Fibroblast of skin of right biceps (primary cell): Measurements from ENCODE around the gene IFT27.
"Not testable (repeated sequence)": the region's sequence is repeated elsewhere in the genome, so short reads cannot be mapped to it uniquely, and the experiment has no call there.

Experiments used
- DNase-seq: peaks from one replicate; pipeline ENCODE4 v3.0.0-alpha.2; 2013

IFT27 gene

DNA sequence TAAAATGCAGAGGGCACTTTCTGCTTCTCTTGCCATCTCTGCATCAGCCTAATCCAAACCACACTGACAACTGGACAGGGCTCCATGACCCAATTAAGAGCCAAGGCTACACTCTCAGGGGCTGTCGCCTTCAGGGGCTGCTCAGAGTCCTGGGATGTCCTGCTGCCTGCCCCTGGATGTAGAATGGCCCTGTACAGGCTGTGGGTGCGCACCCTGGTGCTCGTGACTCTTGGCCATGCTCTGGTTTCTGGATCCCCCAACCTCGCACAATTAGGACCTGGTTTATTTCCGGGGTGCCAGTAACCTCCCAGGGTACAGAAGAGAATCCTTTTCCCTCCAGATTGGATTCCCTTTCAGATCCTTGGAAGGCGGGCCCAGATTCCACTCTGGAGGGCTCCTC, 11.3 kb downstream of the IFT27 start:
- DNase-seq, result no peak

DNA sequence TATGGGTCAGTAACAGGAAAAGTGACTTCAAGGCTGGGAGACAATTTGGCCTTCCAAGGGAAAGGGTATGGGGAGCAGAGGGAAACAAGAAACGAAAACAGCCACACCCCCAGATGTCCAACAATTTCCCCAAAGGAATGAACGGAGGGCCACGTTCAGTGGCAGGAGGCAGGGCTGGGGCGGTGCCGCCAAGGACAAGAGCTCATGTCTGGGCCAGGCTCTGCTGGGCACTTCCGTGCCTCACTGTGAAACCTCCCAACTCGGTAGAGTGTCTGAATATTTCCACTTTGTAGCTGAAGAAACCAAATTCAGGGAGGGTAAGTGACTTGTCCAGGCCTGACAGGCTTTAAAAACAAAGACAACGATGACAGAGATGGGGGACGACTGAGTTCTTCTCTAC, 11.9 kb downstream of the IFT27 start:
- no peak for DNase-seq

DNA sequence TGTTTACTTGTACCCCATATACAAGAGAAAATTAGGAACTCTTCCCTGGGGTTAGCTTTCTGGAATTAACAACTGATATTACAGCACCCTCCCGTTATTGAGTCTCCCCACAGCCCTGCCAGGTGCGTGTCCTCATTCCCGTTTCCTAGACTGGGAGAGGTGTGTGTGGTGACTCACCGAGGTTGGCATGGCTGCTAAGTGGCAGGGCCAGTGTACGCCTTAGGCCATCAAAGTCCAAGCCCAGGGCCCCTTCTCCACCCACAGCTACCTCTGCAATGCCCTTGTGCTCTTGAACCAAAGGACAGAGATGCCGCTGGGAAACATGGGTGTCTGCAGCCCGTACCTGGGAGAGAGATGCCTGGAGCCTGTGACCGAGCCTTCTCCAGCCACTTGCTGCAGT, 12.3 kb downstream of the IFT27 start:
- DNase-seq, result no peak

DNA sequence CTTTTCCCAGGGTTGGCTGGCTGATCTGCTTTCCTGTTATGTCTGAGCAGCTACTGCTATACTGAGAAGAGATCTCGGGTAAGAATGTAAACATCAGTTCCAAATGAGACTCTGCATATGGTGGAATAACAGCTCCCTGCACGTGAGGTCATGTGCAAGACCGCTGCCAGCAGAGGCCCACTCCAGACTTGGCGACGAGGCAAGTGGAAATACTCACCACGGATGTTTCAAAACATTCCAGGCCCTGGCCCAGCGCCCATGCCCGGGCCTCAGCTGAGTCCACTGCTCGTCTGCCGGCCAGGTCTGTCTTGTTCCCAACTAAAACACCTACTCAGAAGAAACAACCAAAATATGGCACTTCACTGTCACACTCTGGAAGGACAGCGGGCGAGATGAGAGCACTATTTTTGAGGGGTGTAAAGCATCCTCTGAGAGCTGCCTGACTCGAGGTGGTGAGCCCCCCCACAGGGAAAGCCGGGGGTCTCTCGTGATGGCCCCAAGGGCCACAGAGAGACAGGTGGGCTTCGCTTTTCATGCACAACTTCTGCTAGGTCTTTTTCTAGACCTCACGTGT, 13.1 kb downstream of the IFT27 start:
- no peak for DNase-seq

DNA sequence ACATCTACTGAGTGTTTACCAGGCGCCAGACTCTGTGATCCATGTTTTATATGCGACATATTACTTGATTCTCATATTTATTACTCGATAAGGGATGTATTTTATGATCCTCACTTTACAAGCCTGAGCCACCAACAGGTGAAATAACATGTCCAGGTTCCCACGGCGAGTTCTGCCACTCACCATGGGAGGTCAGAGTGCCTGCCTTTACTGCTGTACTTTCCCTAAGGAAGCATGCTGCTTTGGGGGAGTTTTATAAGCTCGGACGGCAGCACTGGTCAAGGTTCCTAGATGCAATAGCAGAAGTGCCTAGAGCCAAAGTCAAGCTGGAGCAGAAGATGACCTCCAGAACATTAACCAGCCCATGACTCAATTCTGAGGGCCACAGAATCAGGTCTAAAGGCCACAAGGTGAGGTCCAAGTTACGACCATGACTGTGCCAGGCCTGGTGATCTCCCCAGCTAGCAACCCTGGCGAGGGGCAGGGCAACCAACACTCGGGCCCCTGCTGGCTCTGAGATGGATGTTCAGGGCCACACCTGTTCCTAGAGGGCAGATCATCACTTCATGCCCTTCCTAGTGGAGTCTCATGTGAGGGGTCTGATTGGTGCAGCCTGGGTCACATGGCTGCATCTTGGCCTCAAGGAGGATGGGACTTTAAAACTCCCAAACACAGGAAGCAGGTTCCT, 14.2 kb downstream of the IFT27 start:
- no peak for DNase-seq

DNA sequence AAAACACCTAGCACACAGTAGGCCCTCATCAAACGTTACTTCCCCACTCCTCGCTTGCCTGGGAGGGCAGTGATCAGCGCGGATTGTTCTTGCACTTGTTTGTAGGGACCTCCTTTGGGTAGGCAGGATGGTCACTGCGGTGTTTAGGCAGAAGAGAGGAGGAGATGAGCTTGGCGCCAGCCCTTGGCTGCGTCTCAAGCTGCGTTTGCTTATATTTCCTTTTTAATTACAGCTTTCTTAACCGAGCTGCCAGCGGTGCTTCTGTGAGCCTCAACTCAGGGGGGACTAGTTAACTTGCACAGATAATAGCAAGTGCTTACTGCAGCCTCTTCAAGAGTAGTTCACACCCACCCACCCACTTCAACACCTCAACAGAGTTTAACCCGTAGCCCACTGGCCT, 15.1 kb downstream of the IFT27 start:
- DNase-seq, result no peak

DNA sequence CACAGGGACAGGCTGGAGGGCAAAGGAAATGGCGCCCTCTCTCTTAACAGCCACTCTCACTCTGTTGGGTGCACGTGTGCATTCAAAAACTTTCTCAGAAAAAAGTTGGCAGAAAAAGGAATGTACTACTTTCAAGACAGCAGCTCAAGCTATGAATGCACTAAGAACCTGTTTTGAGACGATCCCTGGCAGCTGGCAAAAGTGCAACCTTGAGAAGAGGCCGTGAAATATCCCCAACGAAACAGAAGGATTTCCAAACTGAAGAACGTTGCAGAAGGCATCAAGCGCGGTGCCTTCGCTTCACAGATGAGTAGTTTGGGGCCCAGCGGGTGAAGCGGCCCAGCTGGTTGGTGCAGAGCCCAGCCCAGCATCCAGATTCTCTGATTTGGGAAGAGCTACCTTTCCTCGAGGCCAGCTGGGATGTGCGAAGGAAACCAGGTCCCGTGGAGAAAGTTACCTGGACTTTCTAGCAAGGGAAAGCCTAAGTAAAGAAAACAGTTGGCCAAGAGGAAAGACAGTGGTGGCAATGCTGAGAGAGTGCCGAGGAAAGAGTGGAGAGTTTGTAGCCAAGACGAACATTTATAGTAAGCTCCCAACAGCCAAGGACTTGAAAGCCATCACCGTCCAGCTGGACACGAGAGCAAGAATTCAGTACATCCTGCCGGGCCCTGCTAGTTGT, 16.3 kb downstream of the IFT27 start:
- DNase-seq, result no peak

DNA sequence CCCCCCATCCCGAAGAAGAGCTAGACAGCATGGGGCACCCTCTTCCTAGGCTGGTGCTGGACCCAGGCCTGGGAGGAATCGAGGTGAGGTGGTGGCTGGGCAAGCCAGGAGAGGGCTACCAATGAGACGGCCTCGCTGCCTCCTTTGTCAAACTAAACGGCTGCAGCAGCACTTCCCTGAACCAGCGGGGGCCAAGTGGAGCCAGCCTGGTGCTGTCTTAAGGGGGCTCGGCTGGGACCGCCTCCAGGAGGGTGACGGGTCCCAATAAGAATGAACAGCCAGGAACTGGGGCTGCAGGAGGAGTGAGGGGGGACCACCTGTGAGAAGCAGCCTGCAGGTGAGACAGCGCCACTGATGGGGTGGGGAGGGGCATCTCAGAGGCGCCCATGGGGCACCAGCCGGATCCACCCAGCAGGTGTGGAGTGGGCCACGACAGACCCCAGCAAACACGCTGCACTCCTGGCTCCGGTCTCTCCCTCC, 17.1 kb downstream of the IFT27 start:
- no peak for DNase-seq

DNA sequence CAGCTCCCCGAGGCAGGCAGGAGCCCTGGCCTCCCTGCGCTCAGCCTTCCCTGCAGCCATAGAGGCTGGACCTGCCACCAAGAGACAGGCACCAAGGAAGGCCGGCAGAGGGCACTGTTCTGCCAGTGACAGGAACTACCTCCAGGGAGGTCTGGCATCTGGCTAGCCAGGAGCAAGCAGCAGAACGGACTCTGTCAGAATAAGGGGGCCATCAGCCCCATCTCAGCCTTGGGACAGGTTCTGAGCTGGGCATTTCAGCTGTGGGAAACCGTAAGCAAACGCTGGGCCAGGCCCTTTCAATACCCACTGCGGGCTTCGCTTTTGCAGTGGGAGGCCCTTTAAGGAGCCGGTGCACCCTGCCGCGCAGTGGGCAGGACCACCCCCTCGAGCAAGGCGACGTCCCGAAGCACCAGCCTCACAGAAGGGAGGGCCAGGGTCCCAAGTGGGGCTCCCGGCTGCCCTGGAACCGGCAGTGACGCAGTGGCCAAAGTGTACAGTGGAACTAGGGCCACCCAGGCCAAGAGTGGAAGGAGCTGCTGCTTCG, 18.2 kb downstream of the IFT27 start:
- peak; percentile 59 for DNase-seq

DNA sequence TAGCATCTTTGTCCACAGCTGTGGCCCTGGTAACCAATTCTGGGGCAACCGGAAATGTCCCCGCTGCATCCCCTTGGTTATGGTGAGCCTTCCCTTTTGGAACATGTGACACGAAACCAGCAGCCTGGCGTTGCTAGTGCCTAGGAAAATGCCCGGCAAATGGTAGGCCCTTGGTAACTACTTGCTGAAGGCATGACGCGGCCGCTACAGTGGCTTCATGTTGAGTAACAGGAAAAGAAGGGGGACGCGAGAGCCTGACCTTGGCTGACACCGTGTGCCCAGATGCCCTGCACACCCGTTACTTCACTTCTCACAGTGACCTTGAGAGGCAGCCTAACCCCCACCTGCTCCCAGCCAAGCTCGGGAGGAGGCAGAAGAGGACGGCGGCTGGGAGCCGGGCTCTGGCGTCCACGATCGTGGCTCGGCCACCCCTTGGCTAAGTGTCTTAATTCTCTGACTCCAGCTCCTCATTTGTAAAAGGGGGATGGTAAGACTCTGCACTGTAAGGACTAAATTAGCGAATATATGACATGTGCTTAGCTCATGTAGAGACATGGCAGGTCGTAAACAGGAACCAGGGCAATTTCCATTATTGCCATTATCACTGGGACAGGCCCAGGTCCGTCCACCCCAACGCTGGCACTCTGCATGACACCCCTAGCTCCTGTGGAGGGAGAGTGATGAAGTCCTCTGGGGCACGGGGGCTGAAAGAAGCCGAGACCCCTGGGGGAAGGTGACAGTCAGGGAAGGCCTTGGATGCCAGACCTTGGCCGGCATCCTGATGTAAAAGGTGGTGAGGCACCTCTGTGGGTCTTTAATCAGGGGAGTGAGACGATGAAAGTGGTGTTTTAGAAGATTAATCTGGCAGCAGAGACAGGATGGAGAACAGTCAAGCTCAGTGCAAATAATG, 18.9 kb downstream of the IFT27 start:
- no peak for DNase-seq

DNA sequence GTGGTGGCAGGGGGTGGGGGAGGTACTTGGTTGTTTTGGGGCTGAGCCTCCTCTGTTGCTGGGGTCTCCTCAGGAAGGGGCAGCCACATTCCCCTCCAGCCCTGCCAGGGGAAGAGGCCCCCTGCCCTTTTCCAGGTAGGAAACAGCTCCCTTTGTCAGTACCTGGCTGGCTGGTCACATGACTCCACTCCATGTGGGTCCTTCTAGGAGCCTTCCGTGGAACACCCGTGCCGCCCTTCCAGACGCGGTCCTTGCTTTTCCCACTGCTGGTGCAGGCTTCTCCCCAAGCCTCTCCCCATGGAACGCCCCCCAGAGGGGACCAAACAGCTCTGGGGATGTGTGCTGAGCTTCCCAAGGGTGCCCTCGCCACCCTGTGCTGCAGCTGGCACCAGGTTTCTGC, 19.9 kb downstream of the IFT27 start:
- DNase-seq, result no peak

DNA sequence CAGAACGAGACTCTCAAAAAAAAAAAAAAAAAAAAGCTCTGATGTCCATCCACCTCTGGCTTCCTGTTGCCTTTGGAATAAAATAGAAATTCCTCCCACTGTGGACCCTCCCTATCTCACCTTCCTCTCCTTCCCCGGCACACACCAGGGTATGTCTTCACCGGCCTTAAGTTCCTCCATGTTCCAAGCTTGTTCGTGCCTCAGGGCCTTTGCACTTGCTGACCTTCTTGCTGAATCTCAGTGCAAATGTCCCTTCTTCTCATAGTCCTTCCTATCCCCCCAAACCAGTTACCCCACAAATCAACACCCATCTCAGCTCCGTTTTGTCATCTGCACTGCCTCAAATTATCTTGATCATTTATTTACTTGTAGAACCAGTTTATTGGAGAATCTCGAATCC, 20.6 kb downstream of the IFT27 start:
- no peak for DNase-seq

DNA sequence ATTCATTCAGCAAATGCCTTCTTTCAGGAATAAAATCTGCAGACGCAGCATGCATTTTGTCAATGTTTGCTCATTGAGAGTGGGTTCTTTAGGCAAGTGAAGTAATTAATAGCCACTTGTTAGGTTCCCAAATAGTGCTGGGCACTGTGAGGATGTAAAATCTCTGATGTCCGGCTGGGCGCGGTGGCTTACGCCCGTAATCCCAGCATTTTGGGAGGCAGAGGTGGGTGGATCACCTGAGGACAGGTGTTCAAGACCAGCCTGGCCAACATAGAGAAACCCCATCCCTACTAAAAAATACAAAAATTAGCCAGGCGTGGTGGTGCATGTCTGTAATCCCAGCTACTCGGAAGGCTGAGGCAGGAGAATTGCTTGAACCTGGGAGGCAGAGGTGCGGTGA, 21.0 kb downstream of the IFT27 start:
- not testable (repeated sequence) for DNase-seq

DNA sequence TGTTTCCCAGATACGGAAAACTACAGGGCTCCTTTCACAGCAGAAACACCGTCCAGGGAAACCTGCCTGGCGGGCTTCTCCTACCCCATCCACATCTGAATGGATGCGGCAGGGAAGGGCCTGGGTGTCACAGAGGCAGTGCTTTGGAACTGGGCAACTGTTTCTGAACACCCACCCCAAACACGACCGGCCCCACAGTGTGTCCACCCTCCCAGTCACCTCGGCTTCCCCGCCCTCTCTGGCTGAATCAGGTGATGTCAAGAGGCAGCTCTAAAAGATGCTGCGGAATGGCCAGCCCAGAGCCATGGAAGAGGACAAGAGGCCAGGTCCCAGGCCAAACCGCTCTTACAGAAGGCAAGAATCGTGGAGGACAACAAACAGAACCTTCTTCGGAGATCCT, 22.0 kb downstream of the IFT27 start:
- DNase-seq, result no peak

DNA sequence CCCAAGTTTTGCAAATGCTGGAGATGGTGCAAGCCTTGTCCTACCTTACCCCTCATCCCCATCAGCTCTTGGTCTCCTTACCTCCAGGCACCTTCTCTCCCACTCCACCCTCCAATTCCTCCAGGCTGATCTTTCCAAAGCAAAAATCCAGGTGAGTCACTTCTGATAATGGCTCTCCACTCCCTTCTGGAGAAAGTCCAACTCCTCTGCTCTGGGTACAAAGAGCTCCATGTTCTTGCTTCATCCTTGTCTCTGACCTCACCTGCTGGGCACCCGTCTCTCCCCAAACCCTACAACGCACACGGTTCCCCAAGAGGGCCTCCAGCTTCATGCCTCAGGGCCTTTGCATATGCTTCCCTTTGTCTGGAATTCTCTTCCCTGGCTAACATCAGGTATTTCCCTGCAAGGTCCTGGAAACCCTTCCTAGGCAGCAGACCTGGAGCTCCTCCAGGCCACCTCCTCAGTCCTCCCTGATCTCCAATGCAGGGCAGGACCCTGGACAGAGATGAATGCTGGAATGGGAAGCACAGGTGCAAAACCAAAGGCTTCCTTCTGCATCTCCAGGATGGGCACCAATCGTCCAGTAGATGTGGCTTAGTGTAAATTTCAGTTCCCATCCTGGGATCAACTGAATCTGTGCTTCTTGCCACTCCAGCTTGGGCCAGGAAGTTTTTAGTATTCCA, 22.7 kb downstream of the IFT27 start:
- DNase-seq, result no peak

DNA sequence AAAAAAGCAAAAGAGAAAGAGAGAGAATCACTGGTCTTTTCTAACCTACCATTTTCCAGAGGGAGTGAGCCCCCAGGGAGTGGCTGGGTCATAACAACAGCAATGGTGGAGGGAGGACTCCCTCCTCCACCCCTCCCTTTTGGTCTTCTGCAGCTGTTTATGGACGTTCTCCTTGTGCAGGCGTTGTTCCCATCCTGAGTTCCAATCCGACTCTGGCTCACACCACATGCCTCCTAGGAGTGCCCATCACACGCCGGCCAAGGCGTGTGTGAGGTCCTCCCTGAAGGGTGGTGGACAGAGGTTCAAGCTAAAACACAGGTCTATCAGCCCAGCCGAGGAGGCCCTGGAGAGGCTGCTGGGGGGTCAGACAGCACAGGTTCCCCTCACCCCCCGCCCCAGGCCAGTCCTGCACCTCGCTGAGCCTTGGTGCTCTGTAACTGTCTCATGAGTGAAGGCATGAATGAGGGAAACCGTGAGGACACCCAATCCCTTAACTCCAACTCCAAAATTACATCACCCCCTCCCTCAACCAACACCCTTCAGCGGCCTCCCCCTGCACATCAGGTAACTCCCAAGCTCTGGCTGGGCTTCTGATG, 29.4 kb downstream of the IFT27 start:
- no peak for DNase-seq

DNA sequence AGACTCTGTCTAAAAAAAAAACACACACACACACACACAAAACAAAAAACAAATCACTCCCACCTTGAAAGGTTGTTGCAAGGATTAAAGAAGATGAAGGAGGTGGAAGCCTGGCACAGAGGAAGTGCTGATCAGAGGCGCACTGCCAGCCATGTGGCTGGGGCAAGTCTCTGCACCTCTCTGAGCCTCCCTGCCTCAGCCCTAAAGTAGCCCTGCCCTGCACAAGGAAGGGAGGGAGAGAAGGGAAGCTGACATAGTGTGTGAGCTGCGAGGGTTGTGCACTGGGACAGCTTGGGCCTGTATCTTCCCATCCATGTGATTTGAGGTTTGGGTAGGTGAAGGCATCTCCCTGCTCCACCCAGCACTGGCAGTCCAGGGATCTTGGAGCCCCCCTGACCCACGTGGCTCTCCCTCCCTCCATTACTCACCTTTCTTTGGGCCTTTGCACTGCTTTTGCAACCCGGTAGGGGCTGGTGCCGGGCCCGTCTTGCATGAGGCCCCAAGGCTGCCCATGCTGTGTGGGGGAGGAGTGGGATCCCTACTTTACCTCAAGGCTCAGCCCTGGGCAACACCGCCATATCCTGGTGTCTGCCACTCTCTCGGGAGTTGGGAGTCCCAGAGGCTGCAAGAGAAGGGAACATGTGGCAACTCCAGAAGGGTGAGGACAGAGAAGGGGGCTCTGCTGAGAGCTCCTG, 30.5 kb downstream of the IFT27 start:
- DNase-seq, result no peak

DNA sequence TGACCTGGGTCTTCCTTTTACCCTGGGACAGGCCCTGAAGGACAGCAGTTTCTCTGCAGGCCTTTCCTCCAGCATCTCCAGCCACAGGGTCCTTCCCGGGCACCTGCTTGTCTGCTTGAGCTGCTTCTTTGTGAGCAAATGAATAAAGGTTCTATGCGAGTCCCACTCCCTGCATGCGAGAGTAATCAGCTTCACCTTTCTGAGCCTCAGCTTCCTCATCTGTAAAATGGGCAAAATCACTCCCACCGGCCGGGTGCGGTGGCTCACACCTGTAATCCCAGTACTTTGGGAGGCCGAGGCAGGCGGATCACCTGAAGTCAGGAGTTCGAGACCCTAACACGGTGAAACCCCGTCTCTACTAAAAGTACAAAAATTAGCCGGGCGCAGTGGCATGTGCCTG, 31.1 kb downstream of the IFT27 start:
- no peak for DNase-seq

DNA sequence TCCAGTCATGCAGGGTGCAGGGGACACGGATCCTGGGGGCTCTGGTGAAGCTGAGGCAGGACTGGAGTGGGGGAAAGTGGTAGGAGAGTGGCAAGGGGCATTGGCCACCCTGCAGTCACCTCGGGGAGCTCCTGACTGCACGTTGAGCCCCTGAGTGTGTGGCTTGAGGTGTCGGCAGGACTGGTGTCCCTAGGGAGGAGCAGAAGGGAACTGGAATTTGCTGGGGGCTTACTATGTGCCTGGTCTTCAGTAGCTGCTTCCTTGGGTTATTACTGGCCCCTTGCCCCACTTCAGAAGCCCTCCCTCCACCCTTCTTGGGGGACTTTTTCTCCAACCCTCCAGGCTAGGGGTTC, 31.5 kb downstream of the IFT27 start:
- DNase-seq, result no peak

DNA sequence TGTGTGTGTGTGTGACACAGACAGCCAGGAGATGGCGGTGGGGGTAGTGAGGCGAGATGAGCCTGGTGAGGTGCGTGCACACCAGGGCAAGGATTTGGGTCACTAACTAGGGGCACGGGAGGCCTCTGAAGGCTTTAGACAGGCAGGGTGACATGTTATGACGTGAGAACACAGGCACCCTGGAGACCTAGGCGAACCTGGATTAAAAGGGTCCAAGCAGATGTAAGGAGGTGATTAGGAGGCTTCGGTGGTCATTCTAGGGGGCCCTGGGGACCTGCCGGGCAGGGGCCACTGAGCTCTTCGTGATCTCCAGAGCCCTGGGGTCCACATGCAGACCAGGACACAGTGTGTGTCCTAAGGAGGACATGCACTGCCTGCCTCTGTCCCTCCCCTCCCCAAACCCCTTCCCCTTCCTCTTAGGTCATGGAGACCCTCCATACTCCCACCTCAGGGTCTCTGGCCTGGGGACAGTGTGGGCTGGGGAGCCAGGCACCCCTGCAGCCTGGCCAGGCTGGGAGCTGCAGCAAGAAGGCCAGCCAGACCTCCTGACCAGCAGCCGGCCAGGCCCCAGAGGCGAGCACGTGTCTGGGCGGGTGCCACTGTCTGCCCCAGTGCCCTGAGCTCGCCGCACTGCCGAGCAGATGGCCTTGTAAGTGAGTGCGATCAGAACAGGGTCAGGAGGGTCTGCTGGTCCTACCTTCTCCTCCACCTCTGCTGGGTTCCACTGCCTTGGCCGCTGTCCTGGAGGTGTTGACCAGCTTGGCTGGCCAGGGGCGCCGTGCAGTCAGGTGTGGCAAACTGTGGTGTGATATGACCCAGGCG, 32.1 kb downstream of the IFT27 start:
- no peak for DNase-seq

DNA sequence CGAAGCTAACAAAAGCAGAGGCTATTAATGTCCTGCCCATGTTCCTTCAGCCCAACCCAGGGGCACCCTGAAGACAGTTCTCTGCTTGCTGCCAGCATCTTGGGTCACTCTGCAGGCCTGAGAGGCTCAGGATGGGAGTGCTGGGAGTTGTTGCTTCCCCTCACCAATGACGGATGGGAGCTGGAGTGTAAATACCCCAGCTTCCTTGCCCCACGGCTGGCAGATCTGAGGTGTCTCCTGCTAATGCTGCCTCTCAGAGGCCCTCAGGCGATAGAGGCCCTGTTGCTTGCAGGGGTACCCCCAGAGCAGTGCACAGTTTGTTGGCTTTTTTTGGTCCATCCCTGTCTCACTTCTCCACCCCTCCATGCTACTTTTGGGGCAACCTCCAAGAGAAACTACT, 32.9 kb downstream of the IFT27 start:
- no peak for DNase-seq
